Body of pancreas (tissue), 4 donors: ENCODE data around the gene SMYD4. TPM values are rescaled to one million over a fixed set of nuclear protein-coding genes. Genes with fewer than 3 reads are reported as not detected.

Experiments used
- ATAC-seq: fragments of 150-250 bp; one replicate; pipeline ENCODE4 v1.9.1; 2016
- DNase-seq, 4 donors: peaks; one replicate each; pipeline ENCODE4 v3.0.0-alpha.2; 2019
- H3K27ac ChIP-seq, 4 donors: fragments of 200-600 bp; sonication (generic); 1 replicate in 3 of 4; 2 replicates in 1 of 4; pipeline versions ENCODE4 v1.5.1 to v1.6.1; 2016 to 2019; ENCODE audit warnings: mild to moderate bottlenecking in 1 of 4, mixed read lengths in 1 of 4, moderate library complexity in 1 of 4
- H3K27me3 ChIP-seq, 2 donors: fragments of 200-600 bp; sonication (generic); one replicate each; pipeline ENCODE4 v1.6.0; 2016; ENCODE audit warnings: mild to moderate bottlenecking in 1 of 2
- H3K36me3 ChIP-seq, 2 donors: fragments of 200-600 bp; sonication (generic); replicated peaks in 1 of 2; 2 replicates each; pipeline ENCODE4 v1.5.1; 2016; ENCODE audit warnings: low read depth in 2 of 2; ENCODE audit not compliant: insufficient read depth in 1 of 2
- H3K4me1 ChIP-seq: fragments of 200-600 bp; sonication (generic); one replicate; pipeline ENCODE4 v1.6.0; 2016
- H3K4me3 ChIP-seq, 2 donors: fragments of 200-600 bp; sonication (generic); 1 replicate in 1 of 2; 2 replicates in 1 of 2; pipeline ENCODE4 v1.5.1; 2016 to 2019
- H3K9me3 ChIP-seq, 3 donors: fragments of 200-600 bp; sonication (generic); 1 replicate in 2 of 3; 2 replicates in 1 of 3; pipeline ENCODE4 v1.5.1; 2016
- POLR2A ChIP-seq, 3 donors: fragments of 450-650 bp; IDR thresholded peaks; one replicate each; pipeline ENCODE4 v1.6.1; 2016; ENCODE audit warnings: antibody characterized with exemption in 3 of 3, mild to moderate bottlenecking in 2 of 3
- whole genome bisulfite sequencing, 2 donors: methylation state at CpG; one replicate each; pipeline ENCODE4 v1.1.5; 2017; 5-methylcytosine and 5-hydroxymethylcytosine counted together
- intact Hi-C: fragments of 100-400 bp; cut with DNase I; formaldehyde crosslinking; loops from one replicate; pipeline ENCODE4 v1.15.1; 2023
- total RNA-seq, 2 donors: library from RNA; depleted of rRNA; stranded (reverse); fragments of >200 nt; gene quantifications; one replicate each; pipeline ENCODE4 v1.1.0, GENCODE V29; 2016
- TF ChIP-seq, protein P1 (sequence below), 7 experiments: fragments of 450-650 bp in 4 of 7; fragments of 200-600 bp in 3 of 7; sonication (generic) in 3 of 7; IDR thresholded peaks; one replicate each; pipeline ENCODE4 v1.5.1; 2016 to 2019; ENCODE audit warnings: antibody characterized with exemption in 7 of 7

The SMYD4 gene
- total RNA-seq, 2 donors from 2014 or later, result 4.0 to 7.0 TPM

- no peak for TF ChIP-seq POLR2A (IDR thresholded peaks at IDR 0.05)
- TF ChIP-seq, protein P1, sequence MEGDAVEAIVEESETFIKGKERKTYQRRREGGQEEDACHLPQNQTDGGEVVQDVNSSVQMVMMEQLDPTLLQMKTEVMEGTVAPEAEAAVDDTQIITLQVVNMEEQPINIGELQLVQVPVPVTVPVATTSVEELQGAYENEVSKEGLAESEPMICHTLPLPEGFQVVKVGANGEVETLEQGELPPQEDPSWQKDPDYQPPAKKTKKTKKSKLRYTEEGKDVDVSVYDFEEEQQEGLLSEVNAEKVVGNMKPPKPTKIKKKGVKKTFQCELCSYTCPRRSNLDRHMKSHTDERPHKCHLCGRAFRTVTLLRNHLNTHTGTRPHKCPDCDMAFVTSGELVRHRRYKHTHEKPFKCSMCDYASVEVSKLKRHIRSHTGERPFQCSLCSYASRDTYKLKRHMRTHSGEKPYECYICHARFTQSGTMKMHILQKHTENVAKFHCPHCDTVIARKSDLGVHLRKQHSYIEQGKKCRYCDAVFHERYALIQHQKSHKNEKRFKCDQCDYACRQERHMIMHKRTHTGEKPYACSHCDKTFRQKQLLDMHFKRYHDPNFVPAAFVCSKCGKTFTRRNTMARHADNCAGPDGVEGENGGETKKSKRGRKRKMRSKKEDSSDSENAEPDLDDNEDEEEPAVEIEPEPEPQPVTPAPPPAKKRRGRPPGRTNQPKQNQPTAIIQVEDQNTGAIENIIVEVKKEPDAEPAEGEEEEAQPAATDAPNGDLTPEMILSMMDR (IDR thresholded peaks at IDR 0.05), result no peak
- Histone ChIP-seq H3K9me3 (no peaks in the 10 kb centered on the region), H3K27ac (no peak overlapping the region), H3K36me3 (peaks cover 0 to 10% of the 10 kb centered on the region in 2 donors), H3K27me3 (no peaks in the 10 kb centered on the region), H3K4me1 (no peaks in the 10 kb centered on the region), H3K4me3 (no peak overlapping the region)
- DNase-seq (no peak), ATAC-seq (no peak)
- 56 to 61% methylated on average over 3 of the region's 3 CpGs for WGBS, 2 donors
- intact Hi-C loops, result no loop called here
Measured at GRCh38 chr17:1853698-1854097, 24.0 kb upstream of the SMYD4 start.

DNA sequence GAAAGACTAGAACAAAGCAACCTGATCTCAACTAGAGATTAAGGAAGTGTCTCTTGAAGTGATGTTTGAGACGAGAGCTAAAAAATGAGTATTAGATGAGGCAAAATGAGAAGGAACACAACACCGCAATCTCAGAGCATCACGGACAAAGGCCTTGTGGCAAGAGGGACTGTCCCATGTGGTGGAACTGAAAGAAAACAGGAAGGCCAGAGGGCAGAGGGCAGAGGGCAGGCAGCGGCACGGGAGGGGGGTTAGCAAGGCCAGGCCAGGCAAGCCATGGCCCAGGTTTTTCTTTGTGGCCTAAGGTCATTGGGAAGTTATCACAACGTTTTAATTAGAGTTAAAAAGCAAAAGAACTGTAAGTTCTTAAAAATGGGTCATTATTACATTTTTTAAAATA, 22.6 kb upstream of the SMYD4 start:
- intact Hi-C loops, result no loop called here
- 82 to 87% methylated on average over 6 of the region's 6 CpGs for WGBS, 2 donors
- DNase-seq, result no peak
- Histone ChIP-seq H3K4me1 (no peaks in the 10 kb centered on the region), H3K4me3 (no peak overlapping the region), H3K36me3 (peaks cover 0 to 12% of the 10 kb centered on the region in 2 donors), H3K9me3 (no peaks in the 10 kb centered on the region), H3K27ac (no peak overlapping the region), H3K27me3 (no peaks in the 10 kb centered on the region)
- ATAC-seq, result no peak
- TF ChIP-seq POLR2A (IDR thresholded peaks at IDR 0.05), result no peak
- TF ChIP-seq, protein P1 (IDR thresholded peaks at IDR 0.05), result no peak

- no peak for TF ChIP-seq POLR2A (IDR thresholded peaks at IDR 0.05)
- TF ChIP-seq, protein P1 (IDR thresholded peaks at IDR 0.05), result no peak
- Histone ChIP-seq H3K4me3 (no peak overlapping the region), H3K4me1 (no peaks in the 10 kb centered on the region), H3K27ac (no peak overlapping the region), H3K36me3 (peaks cover 0 to 21% of the 10 kb centered on the region in 2 donors), H3K27me3 (no peaks in the 10 kb centered on the region), H3K9me3 (no peaks in the 10 kb centered on the region)
- ATAC-seq (no peak), DNase-seq (no peak)
- intact Hi-C loops, result no loop called here
- WGBS, 2 donors, result 81 to 85% methylated on average over 3 of the region's 3 CpGs
Measured at GRCh38 chr17:1847191-1847590, 17.5 kb upstream of the SMYD4 start.

GRCh38 chr17:1843947-1844346, 14.2 kb upstream of the SMYD4 start:
- ATAC-seq (no peak), DNase-seq (no peak)
- intact Hi-C loops, result no loop called here
- H3K4me1 ChIP-seq, result no peaks in the 10 kb centered on the region
- 89 to 97% methylated on average over 9 of the region's 9 CpGs for WGBS, 2 donors
- no peak overlapping the region for H3K4me3 ChIP-seq
- TF ChIP-seq, protein P1 (IDR thresholded peaks at IDR 0.05), result no peak
- no peak for TF ChIP-seq POLR2A (IDR thresholded peaks at IDR 0.05)
- peaks cover 0 to 21% of the 10 kb centered on the region in 2 donors for H3K36me3 ChIP-seq
- no peak overlapping the region for H3K27ac ChIP-seq
- H3K9me3 ChIP-seq, result no peaks in the 10 kb centered on the region
- no peaks in the 10 kb centered on the region for H3K27me3 ChIP-seq

- ATAC-seq, result no peak
- no peak overlapping the region for H3K4me3 ChIP-seq
Measured at GRCh38 chr17:1839516-1839915, 9.8 kb upstream of the SMYD4 start.

More at GRCh38 chr17:1839516-1839915, 9.8 kb upstream of the SMYD4 start:
- H3K4me1 ChIP-seq, result no peaks in the 10 kb centered on the region
- H3K27ac ChIP-seq, result no peak overlapping the region
- H3K27me3 ChIP-seq, result no peaks in the 10 kb centered on the region
- H3K36me3 ChIP-seq, result peaks cover 0 to 11% of the 10 kb centered on the region in 2 donors
- no peaks in the 10 kb centered on the region for H3K9me3 ChIP-seq
- intact Hi-C loops, result no loop called here
- WGBS, 2 donors, result 91 to 98% methylated on average over 4 of the region's 4 CpGs
- TF ChIP-seq POLR2A (IDR thresholded peaks at IDR 0.05), result no peak
- TF ChIP-seq, protein P1 (IDR thresholded peaks at IDR 0.05), result no peak
- DNase-seq, result no peak
